NCI-H748 (cell line): ENCODE data around the gene MAGEA2.
"Not testable (repeated sequence)": the region's sequence is repeated elsewhere in the genome, so short reads cannot be mapped to it uniquely, and the experiment has no call there.

ENCODE experiments used
- DNase-seq: peaks from one replicate; lab custom pipeline; 2025; ENCODE audit not compliant: unreplicated experiment; lab: John Stamatoyannopoulos, UW

The MAGEA2 gene, protein sequence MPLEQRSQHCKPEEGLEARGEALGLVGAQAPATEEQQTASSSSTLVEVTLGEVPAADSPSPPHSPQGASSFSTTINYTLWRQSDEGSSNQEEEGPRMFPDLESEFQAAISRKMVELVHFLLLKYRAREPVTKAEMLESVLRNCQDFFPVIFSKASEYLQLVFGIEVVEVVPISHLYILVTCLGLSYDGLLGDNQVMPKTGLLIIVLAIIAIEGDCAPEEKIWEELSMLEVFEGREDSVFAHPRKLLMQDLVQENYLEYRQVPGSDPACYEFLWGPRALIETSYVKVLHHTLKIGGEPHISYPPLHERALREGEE

DNA sequence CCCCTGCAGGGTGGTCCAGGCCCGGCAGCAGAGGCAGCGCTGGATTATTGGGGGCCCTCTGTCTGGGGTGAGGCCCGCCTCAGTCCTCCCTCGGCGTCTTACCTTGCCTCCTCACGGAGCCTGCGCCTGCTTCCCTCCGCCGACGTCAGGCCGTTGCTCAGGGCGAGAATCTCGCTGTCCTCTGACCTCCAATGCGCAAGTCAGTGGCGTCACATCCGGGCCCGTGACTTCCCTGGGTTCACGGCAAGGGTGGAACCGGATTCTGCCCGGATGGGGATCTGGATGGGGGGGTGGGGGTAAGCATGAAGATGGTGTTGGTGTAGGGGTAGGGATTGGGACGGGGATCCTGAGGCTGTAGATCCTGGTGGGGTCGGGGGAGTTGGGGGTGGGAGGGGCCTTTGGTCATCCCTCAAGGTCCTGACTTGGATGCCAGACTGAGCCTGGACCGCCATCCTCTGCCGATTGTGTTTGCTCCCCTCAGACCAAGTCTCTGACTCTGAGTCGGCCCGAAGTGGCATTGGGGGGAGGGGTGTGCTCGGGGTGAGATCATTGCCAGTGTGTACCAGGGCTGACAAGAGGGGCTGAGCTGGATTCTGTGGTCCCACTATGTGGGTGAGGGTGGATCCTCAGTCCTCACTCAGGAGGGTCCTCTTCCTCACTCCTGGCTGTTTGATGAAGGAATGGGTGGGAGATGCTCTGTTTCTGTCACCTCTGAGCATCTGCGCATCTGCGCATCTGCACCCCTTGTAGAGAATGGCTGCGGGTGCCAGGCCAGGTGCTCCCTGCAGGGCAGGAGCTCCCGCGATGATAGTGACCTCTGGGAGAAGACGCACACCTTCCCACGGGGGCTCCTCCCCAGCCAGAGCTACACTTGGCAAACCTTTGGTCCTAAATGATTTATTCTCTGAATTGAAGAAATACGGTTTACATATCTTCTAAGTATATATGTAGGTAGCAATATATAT is at the start of gene MAGEA2:
Gene MAGEA2 (minus strand): TSS at position 157 of the 965 bp plus-strand sequence. CDS start 2,479 bp downstream, outside the sequence.
- not testable (repeated sequence) for DNase-seq

- no peak for DNase-seq
These were observed 45.3 kb upstream of the MAGEA2 start for GRCh38 chrX:152798945-152799344.

DNA sequence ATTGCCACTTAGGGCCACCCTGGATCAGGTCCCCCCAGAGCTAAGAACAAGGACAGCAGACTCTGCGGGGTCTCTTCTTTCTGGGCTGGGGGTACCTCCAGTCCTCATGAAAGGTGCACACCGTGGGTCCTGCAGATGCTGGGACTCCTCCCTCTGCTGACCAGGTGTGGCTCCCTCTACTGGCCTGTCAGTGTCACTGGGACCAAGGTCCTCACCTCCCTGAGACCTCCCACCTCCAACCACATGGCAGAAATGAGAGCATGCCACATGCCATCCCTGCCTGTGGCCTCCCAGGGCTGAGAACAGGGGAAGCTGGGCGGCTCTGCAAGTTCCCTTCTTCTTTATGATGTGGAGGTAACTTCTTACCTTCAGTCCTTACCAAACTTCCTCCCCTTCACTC is 33.4 kb upstream of the MAGEA2 start:
- DNase-seq, result not testable (repeated sequence)

- not testable (repeated sequence) for DNase-seq
These were observed 16.1 kb upstream of the MAGEA2 start, which contains the start of gene MAGEA6 for GRCh38 chrX:152769549-152770289. MAGEA6 (minus strand) TSS chrX:152769689; CDS start chrX:152767650, 2,039 bp downstream.

- not testable (repeated sequence) for DNase-seq
These were observed 12.9 kb upstream of the MAGEA2 start for GRCh38 chrX:152766562-152766961.

GRCh38 chrX:152761582-152761981 is 7.9 kb upstream of the MAGEA2 start:
- not testable (repeated sequence) for DNase-seq

- not testable (repeated sequence) for DNase-seq
These were observed 5.9 kb upstream of the MAGEA2 start for GRCh38 chrX:152759544-152759943.

- DNase-seq, result not testable (repeated sequence)
These were observed 5.3 kb upstream of the MAGEA2 start, which contains the start of gene CSAG3 for GRCh38 chrX:152758918-152759317. CSAG3 (plus strand) TSS chrX:152759218.

GRCh38 chrX:152754871-152755270 is 1.2 kb upstream of the MAGEA2 start:
- not testable (repeated sequence) for DNase-seq

DNA sequence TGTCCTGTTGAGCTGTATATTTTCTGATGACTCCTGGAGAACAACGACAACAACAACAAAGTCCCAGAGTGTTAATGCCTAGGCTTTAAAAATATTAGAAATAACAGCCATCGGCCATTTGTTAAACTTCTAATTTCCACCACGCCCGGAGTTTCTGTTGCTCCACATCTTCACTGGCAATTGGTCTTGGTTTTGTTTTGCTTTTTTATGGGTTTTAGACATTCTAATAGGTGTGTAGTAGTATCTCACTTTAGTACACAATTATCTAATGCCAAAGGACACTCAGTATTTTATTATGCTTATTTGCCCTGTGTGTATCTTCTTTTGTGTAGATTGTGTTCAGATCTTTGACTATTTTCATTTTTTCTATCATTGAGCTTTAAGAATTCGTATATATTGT is 15.1 kb downstream of the MAGEA2 start:
- DNase-seq, result no peak

- not testable (repeated sequence) for DNase-seq
These were observed 17.1 kb downstream of the MAGEA2 start for GRCh38 chrX:152736528-152736927.

DNA sequence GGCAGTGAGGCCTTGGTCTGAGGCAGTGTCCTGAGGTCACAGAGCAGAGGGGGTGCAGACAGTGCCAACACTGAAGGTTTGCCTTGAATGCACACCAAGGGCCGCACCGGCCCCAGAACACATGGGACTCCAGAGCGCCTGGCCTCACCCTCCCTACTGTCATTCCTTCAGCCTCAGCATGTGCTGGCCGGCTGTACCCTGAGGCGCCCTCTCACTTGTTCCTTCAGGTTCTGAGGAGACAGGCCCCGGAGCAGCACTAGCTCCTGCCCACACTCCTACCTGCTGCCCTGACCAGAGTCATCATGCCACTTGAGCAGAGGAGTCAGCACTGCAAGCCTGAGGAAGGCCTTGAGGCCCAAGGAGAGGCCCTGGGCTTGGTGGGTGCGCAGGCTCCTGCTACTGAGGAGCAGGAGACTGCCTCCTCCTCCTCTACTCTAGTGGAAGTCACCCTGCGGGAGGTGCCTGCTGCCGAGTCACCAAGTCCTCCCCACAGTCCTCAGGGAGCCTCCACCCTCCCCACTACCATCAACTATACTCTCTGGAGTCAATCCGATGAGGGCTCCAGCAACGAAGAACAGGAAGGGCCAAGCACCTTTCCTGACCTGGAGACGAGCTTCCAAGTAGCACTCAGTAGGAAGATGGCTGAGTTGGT is 17.7 kb downstream of the MAGEA2 start:
- no peak for DNase-seq

- no peak for DNase-seq
These were observed 18.5 kb downstream of the MAGEA2 start for GRCh38 chrX:152735101-152735500.

DNA sequence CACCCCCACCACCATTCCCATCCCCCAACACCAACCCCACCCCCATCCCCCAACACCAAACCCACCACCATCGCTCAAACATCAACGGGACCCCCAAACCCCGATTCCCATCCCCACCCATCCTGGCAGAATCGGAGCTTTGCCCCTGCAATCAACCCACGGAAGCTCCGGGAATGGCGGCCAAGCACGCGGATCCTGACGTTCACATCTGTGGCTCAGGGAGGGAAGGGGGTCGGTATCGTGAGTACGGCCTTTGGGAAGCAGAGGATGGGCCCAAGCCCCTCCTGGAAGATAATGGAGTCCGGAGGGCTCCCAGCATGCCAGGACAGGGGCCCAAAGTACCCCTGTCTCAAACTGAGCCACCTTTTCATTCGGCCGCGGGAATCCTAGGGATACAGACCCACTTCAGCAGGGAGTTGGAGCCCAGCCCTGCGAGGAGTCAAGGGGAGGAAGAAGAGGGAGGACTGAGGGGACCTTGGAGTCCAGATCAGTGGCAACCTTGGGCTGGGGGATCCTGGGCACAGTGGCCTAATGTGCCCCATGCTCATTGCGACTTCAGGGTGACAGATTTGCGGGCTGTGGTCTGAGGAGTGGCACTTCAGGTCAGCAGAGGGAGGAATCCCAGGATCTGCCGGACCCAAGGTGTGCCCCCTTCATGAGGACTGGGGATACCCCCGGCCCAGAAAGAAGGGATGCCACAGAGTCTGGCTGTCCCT is 19.3 kb downstream of the MAGEA2 start:
- not testable (repeated sequence) for DNase-seq

GRCh38 chrX:152733261-152733975 is 20.2 kb downstream of the MAGEA2 start, which contains the start of the genes CSAG1 and MAGEA12:
CSAG1 (minus strand) TSS chrX:152733721; CDS start chrX:152732460, 1,261 bp downstream.
MAGEA12 (plus strand) TSS chrX:152733757; CDS start chrX:152736162, 2,405 bp downstream.
- DNase-seq, result peak; percentile 89

GRCh38 chrX:152725409-152725808 is 28.2 kb downstream of the MAGEA2 start:
- no peak for DNase-seq

GRCh38 chrX:152713815-152714787 is 39.5 kb downstream of the MAGEA2 start, which contains the start of gene MAGEA2B:
MAGEA2B (plus strand) TSS chrX:152714628; CDS start chrX:152717107, 2,479 bp downstream.
- DNase-seq, result not testable (repeated sequence)
